A673 (cell line): ENCODE results near the gene SLC25A52. TPM values are rescaled to one million over a fixed set of nuclear protein-coding genes. Genes with fewer than 3 reads are reported as not detected.

Experiments used
- BruUV-seq: library from RNA; stranded (reverse); fragments of 400-500 nt; replicated peaks from 2 replicates; lab custom pipeline; 2021; lab: Mats Ljungman, UMichigan
- CTCF ChIA-PET: fragments of 300-600 bp; sonication (Branson Sonifier 250); formaldehyde crosslinking; loops from one replicate; lab custom pipeline; 2022; ENCODE audit warnings: antibody characterized with exemption; lab: Charles Lee
- POLR2A ChIA-PET: fragments of 300-600 bp; sonication (Branson Sonifier 250); formaldehyde crosslinking; loops from one replicate; lab custom pipeline; 2022; ENCODE audit warnings: antibody characterized with exemption; ENCODE audit not compliant: low non-redundant PET; lab: Charles Lee
- DNase-seq: peaks from one replicate; pipeline ENCODE4 v3.0.0-alpha.2; 2015; ENCODE audit warnings: low spot score
- H3K27ac ChIP-seq: fragments of 200-600 bp; sonication (generic); 2 replicates; pipeline ENCODE4 v1.5.1; 2016; ENCODE audit warnings: mixed run types, low read depth, mild to moderate bottlenecking, mixed read lengths, antibody characterized with exemption, low read length; ENCODE audit not compliant: poor library complexity, severe bottlenecking
- H3K27me3 ChIP-seq: fragments of 200-600 bp; sonication (generic); replicated peaks from 2 replicates; pipeline ENCODE4 v1.6.1; 2017; ENCODE audit warnings: mixed run types, low read depth, mild to moderate bottlenecking, mixed read lengths, antibody characterized with exemption, low read length; ENCODE audit not compliant: insufficient read depth, poor library complexity
- H3K36me3 ChIP-seq: fragments of 200-600 bp; sonication (generic); 2 replicates; pipeline ENCODE4 v1.6.1; 2016; ENCODE audit warnings: mixed run types, mild to moderate bottlenecking, mixed read lengths, antibody characterized with exemption, low read length; ENCODE audit not compliant: insufficient read depth, poor library complexity, severe bottlenecking
- H3K4me1 ChIP-seq: fragments of 200-600 bp; sonication (generic); 2 replicates; pipeline ENCODE4 v1.6.1; 2017; ENCODE audit warnings: mixed run types, mild to moderate bottlenecking, mixed read lengths, antibody characterized with exemption, low read length; ENCODE audit not compliant: insufficient read depth, poor library complexity, severe bottlenecking
- H3K4me3 ChIP-seq: fragments of 200-600 bp; sonication (generic); 2 replicates; pipeline ENCODE4 v1.5.1; 2016; ENCODE audit warnings: low read depth, mixed run types, mild to moderate bottlenecking, mixed read lengths, low read length; ENCODE audit not compliant: poor library complexity, severe bottlenecking
- H3K9me3 ChIP-seq: fragments of 200-600 bp; sonication (generic); 2 replicates; pipeline ENCODE4 v1.6.1; 2016; ENCODE audit warnings: mixed run types, low read depth, mild to moderate bottlenecking, mixed read lengths, antibody characterized with exemption, low read length; ENCODE audit not compliant: poor library complexity, severe bottlenecking
- CTCF ChIP-seq: fragments of 300-800, 200-600 bp; sonication (generic); conservative IDR thresholded peaks from 2 replicates; pipeline ENCODE4 v1.5.1; 2017; ENCODE audit warnings: low read depth, mild to moderate bottlenecking, antibody characterized with exemption, low read length, moderate library complexity, mixed read lengths
- EZH2 ChIP-seq: fragments of 200-600 bp; sonication (generic); IDR thresholded peaks from 2 replicates; pipeline ENCODE4 v1.6.1; 2017; ENCODE audit warnings: borderline replicate concordance, low read depth, mild to moderate bottlenecking, mixed read lengths, antibody characterized with exemption, low read length; ENCODE audit not compliant: poor library complexity, severe bottlenecking
- intact Hi-C: fragments of 100-400 bp; cut with micrococcal nuclease; formaldehyde crosslinking; loops from one replicate; pipeline ENCODE4 v1.10.0; 2022; ENCODE audit not compliant: unreplicated experiment
- total RNA-seq: library from RNA; stranded (reverse); gene quantifications from 2 replicates; pipeline ENCODE4 v1.2.3, GENCODE V29; 2021

SLC25A52 gene
- total RNA-seq, 1 experiment from 2014 or later = not detected

GRCh38 chr18:31792580-31792911 lies 31.9 kb upstream of the SLC25A52 start:
- intact Hi-C loops = no loop called here
- Histone ChIP-seq H3K36me3 (no peaks in the 10 kb centered on the region), H3K9me3 (no peaks in the 10 kb centered on the region), H3K4me3 (no peak overlapping the region), H3K4me1 (no peaks in the 10 kb centered on the region), H3K27ac (no peak overlapping the region), H3K27me3 (no peaks in the 10 kb centered on the region)
- ChIA-PET POLR2A (no interaction called here), CTCF (no interaction called here)
- BruUV-seq = no TSS peak
- TF ChIP-seq CTCF = no peak
- TF ChIP-seq EZH2 = no peak
- DNase-seq = no peak

- Histone ChIP-seq H3K4me1 (no peaks in the 10 kb centered on the region), H3K4me3 (no peak overlapping the region), H3K27ac (no peak overlapping the region), H3K27me3 (no peaks in the 10 kb centered on the region), H3K9me3 (no peaks in the 10 kb centered on the region), H3K36me3 (no peaks in the 10 kb centered on the region)
- ChIA-PET CTCF (no interaction called here), POLR2A (no interaction called here)
- DNase-seq = no peak
- TF ChIP-seq EZH2 (no peak), CTCF (no peak)
- no TSS peak for BruUV-seq
- intact Hi-C loops = no loop called here
These were observed 31.3 kb upstream of the SLC25A52 start for GRCh38 chr18:31791817-31792579.

- Histone ChIP-seq H3K36me3 (no peaks in the 10 kb centered on the region), H3K4me3 (no peak overlapping the region), H3K27ac (no peak overlapping the region), H3K9me3 (no peaks in the 10 kb centered on the region), H3K27me3 (no peaks in the 10 kb centered on the region), H3K4me1 (no peaks in the 10 kb centered on the region)
- intact Hi-C loops = no loop called here
- no TSS peak for BruUV-seq
- ChIA-PET POLR2A (no interaction called here), CTCF (no interaction called here)
- no peak for DNase-seq
- TF ChIP-seq EZH2 (no peak), CTCF (no peak)
These were observed 28.7 kb upstream of the SLC25A52 start for GRCh38 chr18:31789409-31789808.
